HFFc6 (cell line): ENCODE measurements around the gene PCCA. TPM values are rescaled to one million over a fixed set of nuclear protein-coding genes. Genes with fewer than 3 reads are reported as not detected.

Source experiments
- DNase-seq: peaks from one replicate; pipeline ENCODE4 v3.0.0-alpha.2; 2018
- H3K27ac Mint-ChIP-seq: 2 replicates; pipeline ENCODE4 v1.8.0; 2020; ENCODE audit warnings: mild to moderate bottlenecking, mixed read lengths
- H3K27me3 Mint-ChIP-seq: 2 replicates; pipeline ENCODE4 v1.8.0; 2021; ENCODE audit warnings: mild to moderate bottlenecking, moderate library complexity, mixed read lengths; ENCODE audit not compliant: insufficient read depth
- H3K36me3 Mint-ChIP-seq: 2 replicates; pipeline ENCODE4 v1.8.0; 2021; ENCODE audit warnings: low read depth, mixed read lengths
- H3K4me1 Mint-ChIP-seq: 2 replicates; pipeline ENCODE4 v1.8.0; 2020; ENCODE audit warnings: low read depth, mixed read lengths
- H3K4me3 Mint-ChIP-seq: 2 replicates; pipeline ENCODE4 v1.8.0; 2020; ENCODE audit warnings: mild to moderate bottlenecking, moderate library complexity, mixed read lengths
- H3K9me3 Mint-ChIP-seq: 2 replicates; pipeline ENCODE4 v1.8.0; 2020; ENCODE audit warnings: mild to moderate bottlenecking, mixed read lengths
- CTCF ChIP-seq: fragments of 200-600 bp; sonication (generic); IDR thresholded peaks from 2 replicates; pipeline ENCODE4 v1.5.0; 2021; ENCODE audit warnings: antibody characterized with exemption, mild to moderate bottlenecking
- total RNA-seq, 6 experiments: library from RNA; stranded (reverse); fragmentation: NEBNext Ultra II Directional; extraction: Animal tissue kit (Norgen Biotek cat#: 25700); gene quantifications; 2 replicates in 1 of 6; 3 replicates in 5 of 6; pipeline ENCODE4 v1.2.3, GENCODE V29; 2021

Gene PCCA
- total RNA-seq, 6 experiments from 2014 or later, result 12.9 to 16.9 (median 14.7) TPM

- peaks cover 7% of the 10 kb centered on the region; the same call in 1 of the 2 replicates for H3K36me3 Mint-ChIP-seq
- no peak for TF ChIP-seq CTCF
- no peak overlapping the region for H3K27ac Mint-ChIP-seq
- DNase-seq, result no peak
- no peak overlapping the region for H3K4me3 Mint-ChIP-seq
- H3K27me3 Mint-ChIP-seq, result no peaks in the 10 kb centered on the region
- peaks cover 27% of the 10 kb centered on the region for H3K4me1 Mint-ChIP-seq
- H3K9me3 Mint-ChIP-seq, result no peaks in the 10 kb centered on the region
These were observed 428.2 kb downstream of the PCCA start for GRCh38 chr13:100517135-100517534.

GRCh38 chr13:100517728-100518127 lies 428.8 kb downstream of the PCCA start:
- 0 out of 2 replicates have a peak, but pooled peaks cover under 1% of the 10 kb centered on the region for H3K36me3 Mint-ChIP-seq
- DNase-seq, result no peak

GRCh38 chr13:100518394-100519062 lies 429.6 kb downstream of the PCCA start:
- Mint-ChIP-seq H3K36me3 (no peaks in the 10 kb centered on the region), H3K9me3 (no peaks in the 10 kb centered on the region), H3K27me3 (no peaks in the 10 kb centered on the region), H3K27ac (no peak overlapping the region), H3K4me1 (peaks cover 13% of the 10 kb centered on the region), H3K4me3 (no peak overlapping the region)
- DNase-seq, result no peak
- no peak for TF ChIP-seq CTCF

More at GRCh38 chr13:100517728-100518127, 428.8 kb downstream of the PCCA start:
- H3K4me3 Mint-ChIP-seq, result no peak overlapping the region
- peaks cover 21% of the 10 kb centered on the region for H3K4me1 Mint-ChIP-seq
- TF ChIP-seq CTCF, result no peak
- H3K9me3 Mint-ChIP-seq, result no peaks in the 10 kb centered on the region
- no peak overlapping the region for H3K27ac Mint-ChIP-seq
- no peaks in the 10 kb centered on the region for H3K27me3 Mint-ChIP-seq

GRCh38 chr13:100519626-100520025 lies 430.7 kb downstream of the PCCA start:
- H3K27ac Mint-ChIP-seq, result no peak overlapping the region
- H3K27me3 Mint-ChIP-seq, result no peaks in the 10 kb centered on the region
- H3K36me3 Mint-ChIP-seq, result no peaks in the 10 kb centered on the region
- TF ChIP-seq CTCF, result no peak
- no peak overlapping the region for H3K4me3 Mint-ChIP-seq
- H3K4me1 Mint-ChIP-seq, result peaks cover 2% of the 10 kb centered on the region
- DNase-seq, result no peak
- H3K9me3 Mint-ChIP-seq, result no peaks in the 10 kb centered on the region

GRCh38 chr13:100520936-100521850 lies 432.3 kb downstream of the PCCA start:
- H3K4me3 Mint-ChIP-seq, result no peak overlapping the region
- no peak for TF ChIP-seq CTCF
- H3K4me1 Mint-ChIP-seq, result no peaks in the 10 kb centered on the region
- H3K36me3 Mint-ChIP-seq, result no peaks in the 10 kb centered on the region
- no peak for DNase-seq
- no peaks in the 10 kb centered on the region for H3K27me3 Mint-ChIP-seq
- no peak overlapping the region for H3K27ac Mint-ChIP-seq
- H3K9me3 Mint-ChIP-seq, result no peaks in the 10 kb centered on the region
